Measurements from ENCODE around the gene MRPL55. TPM values are rescaled to one million over a fixed set of nuclear protein-coding genes. Genes with fewer than 3 reads are reported as not detected.

The MRPL55 gene
- total RNA-seq, 1 experiment from 2014 or later: 85.4 TPM

GRCh38 chr1:228077565-228078330 is 31.4 kb downstream of the MRPL55 start:
- no peak overlapping the region for H3K27ac Mint-ChIP-seq (ENCODE audit: low read depth, unreplicated experiment)
- H3K9me3 Mint-ChIP-seq (ENCODE audit: unreplicated experiment): no peaks in the 10 kb centered on the region
- no peaks in the 10 kb centered on the region for H3K27me3 Mint-ChIP-seq (ENCODE audit: insufficient read depth, unreplicated experiment)
- H3K36me3 Mint-ChIP-seq (ENCODE audit: insufficient read depth, unreplicated experiment): peaks cover 12% of the 10 kb centered on the region
- DNase-seq (ENCODE audit: unreplicated experiment): no peak
- H3K4me1 Mint-ChIP-seq (ENCODE audit: insufficient read depth, unreplicated experiment): peaks cover 20% of the 10 kb centered on the region
- H3K4me3 Mint-ChIP-seq (ENCODE audit: unreplicated experiment): no peak overlapping the region
- ChIA-PET CTCF (interaction anchor here (0.6 to 2.6 kb wide), 8 partner anchors 13 to 541 kb away, joined by 3 to 32 read pairs (median 5); partner anchors contain the start of gene WNT3A), POLR2A (interaction anchor here (0.6 to 2.2 kb wide), 5 partner anchors 32 to 78 kb away, joined by 3 to 6 read pairs (median 4); no protein-coding TSS in a partner anchor)
- BruUV-seq (replicated peaks): no TSS peak
- no peak for TF ChIP-seq CTCF (IDR thresholded peaks at IDR 0.05; ENCODE audit: unreplicated experiment)
- intact Hi-C loops (cut with micrococcal nuclease): no loop called here

DNA sequence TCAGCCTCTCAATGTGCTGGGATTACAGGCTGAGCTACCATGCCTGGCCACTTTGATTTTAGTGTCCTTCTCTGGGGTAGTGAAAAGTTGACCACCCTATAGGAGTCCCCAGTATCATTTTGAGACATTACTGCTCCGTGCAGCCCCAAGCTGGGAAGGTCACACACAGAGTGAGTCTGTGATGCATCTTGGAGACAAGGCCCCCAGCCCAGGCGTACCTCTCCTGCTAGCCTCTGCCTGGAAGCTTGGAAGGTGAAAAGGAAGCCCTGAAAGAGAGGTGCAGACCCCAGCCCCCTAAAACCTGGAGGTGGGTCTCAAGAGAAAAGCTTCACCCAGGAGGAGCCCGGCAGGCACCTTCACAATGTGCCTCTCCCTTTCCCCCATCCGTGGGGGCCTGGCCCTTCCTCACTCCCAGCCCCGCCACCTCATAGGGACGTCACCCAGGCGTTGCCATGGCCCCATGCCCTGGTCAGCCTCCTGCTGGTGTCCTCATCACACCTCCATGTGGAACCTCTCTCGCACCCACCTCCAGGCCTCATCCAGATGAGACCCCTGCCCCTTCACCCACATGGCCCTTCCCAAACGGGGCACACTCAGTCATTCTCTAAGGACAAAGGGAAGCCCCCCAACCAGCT is 32.2 kb downstream of the MRPL55 start:
- peaks cover 6% of the 10 kb centered on the region for H3K36me3 Mint-ChIP-seq (ENCODE audit: insufficient read depth, unreplicated experiment)
- no peak for DNase-seq (ENCODE audit: unreplicated experiment)
- peaks cover 20% of the 10 kb centered on the region for H3K4me1 Mint-ChIP-seq (ENCODE audit: insufficient read depth, unreplicated experiment)
- no TSS peak for BruUV-seq (replicated peaks)
- H3K27me3 Mint-ChIP-seq (ENCODE audit: insufficient read depth, unreplicated experiment): no peaks in the 10 kb centered on the region
- H3K9me3 Mint-ChIP-seq (ENCODE audit: unreplicated experiment): no peaks in the 10 kb centered on the region
- no peak overlapping the region for H3K27ac Mint-ChIP-seq (ENCODE audit: low read depth, unreplicated experiment)
- intact Hi-C loops (cut with micrococcal nuclease): no loop called here
- ChIA-PET POLR2A (interaction anchor here (0.9 to 2.2 kb wide), 4 partner anchors 11 to 77 kb away, joined by 3 to 6 read pairs (median 4); no protein-coding TSS in a partner anchor), CTCF (interaction anchor here (0.6 to 2.6 kb wide), 8 partner anchors 13 to 86 kb away, joined by 3 to 32 read pairs (median 3); partner anchors contain the start of gene WNT3A)
- no peak overlapping the region for H3K4me3 Mint-ChIP-seq (ENCODE audit: unreplicated experiment)
- no peak for TF ChIP-seq CTCF (IDR thresholded peaks at IDR 0.05; ENCODE audit: unreplicated experiment)

DNA sequence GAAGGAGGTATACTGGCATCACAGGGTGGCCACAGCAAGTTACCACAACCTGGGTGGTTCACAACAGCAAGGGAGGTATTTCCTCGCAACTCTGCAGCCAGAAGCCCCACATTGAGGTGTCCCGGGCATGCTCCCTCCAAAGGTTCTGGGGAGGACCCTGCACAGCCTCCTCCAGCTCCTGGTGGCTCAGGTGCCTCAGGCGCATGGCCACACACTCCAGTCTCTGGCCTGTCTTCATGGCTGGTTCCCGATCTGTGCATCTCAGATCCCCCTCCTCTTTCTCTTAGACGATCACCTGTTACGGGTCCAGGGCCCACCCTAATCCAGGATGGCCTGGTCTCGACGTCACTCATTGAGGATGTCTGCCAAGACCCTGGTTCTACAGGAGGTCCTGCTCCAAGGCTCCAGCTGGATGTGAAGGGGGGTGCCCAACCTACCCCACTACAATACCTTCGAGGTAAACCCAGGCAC is 33.3 kb downstream of the MRPL55 start:
- DNase-seq (ENCODE audit: unreplicated experiment): no peak
- BruUV-seq (replicated peaks): no TSS peak
- no peak overlapping the region for H3K4me3 Mint-ChIP-seq (ENCODE audit: unreplicated experiment)
- intact Hi-C loops (cut with micrococcal nuclease): no loop called here
- H3K9me3 Mint-ChIP-seq (ENCODE audit: unreplicated experiment): no peaks in the 10 kb centered on the region
- ChIA-PET POLR2A (interaction anchor here (0.9 to 2.2 kb wide), 3 partner anchors 12 to 76 kb away, joined by 3 to 6 read pairs (median 4); no protein-coding TSS in a partner anchor), CTCF (interaction anchor here (0.6 to 2.6 kb wide), 3 partner anchors 27 to 80 kb away, joined by 3 to 32 read pairs (median 3); no protein-coding TSS in a partner anchor)
- no peak overlapping the region for H3K27ac Mint-ChIP-seq (ENCODE audit: low read depth, unreplicated experiment)
- no peaks in the 10 kb centered on the region for H3K27me3 Mint-ChIP-seq (ENCODE audit: insufficient read depth, unreplicated experiment)
- peaks cover 11% of the 10 kb centered on the region for H3K4me1 Mint-ChIP-seq (ENCODE audit: insufficient read depth, unreplicated experiment)
- peaks cover 6% of the 10 kb centered on the region for H3K36me3 Mint-ChIP-seq (ENCODE audit: insufficient read depth, unreplicated experiment)
- no peak for TF ChIP-seq CTCF (IDR thresholded peaks at IDR 0.05; ENCODE audit: unreplicated experiment)

All from MCF 10A (cell line).